GM21360 (cell line): ENCODE data around the gene HLA-DRA.

ENCODE experiments used
- ATAC-seq: cut with Tn5 transposase; IDR thresholded peaks from one replicate; pipeline ENCODE4 v1.9.1; 2021; ENCODE audit warnings: mild to moderate bottlenecking, moderate library complexity; ENCODE audit not compliant: unreplicated experiment

HLA-DRA gene

GRCh38 chr6:32439602-32440214 lies at the start of gene HLA-DRA:
Gene HLA-DRA, plus strand, starts transcription at chr6:32439887. Its CDS starts 64 bp downstream, at chr6:32439951.
- peak; percentile 67 for ATAC-seq

GRCh38 chr6:32391505-32391904 lies 48.2 kb upstream of the HLA-DRA start:
- no peak for ATAC-seq

- ATAC-seq = no peak
These were observed 45.8 kb upstream of the HLA-DRA start for GRCh38 chr6:32393665-32394420.

GRCh38 chr6:32396028-32396427 lies 43.7 kb upstream of the HLA-DRA start:
- ATAC-seq = no peak

GRCh38 chr6:32397252-32397920 lies 42.3 kb upstream of the HLA-DRA start:
- peak; percentile 67 for ATAC-seq

GRCh38 chr6:32401284-32401963 lies 38.3 kb upstream of the HLA-DRA start:
- ATAC-seq = no peak

GRCh38 chr6:32402812-32403211 lies 36.9 kb upstream of the HLA-DRA start:
- ATAC-seq = no peak

- ATAC-seq = no peak
These were observed 34.0 kb upstream of the HLA-DRA start for GRCh38 chr6:32405656-32406055.

- no peak for ATAC-seq
These were observed 33.5 kb upstream of the HLA-DRA start for GRCh38 chr6:32406197-32406596.

- ATAC-seq = no peak
These were observed 32.8 kb upstream of the HLA-DRA start, which contains the start of gene BTNL2 for GRCh38 chr6:32406857-32407256. Gene BTNL2, minus strand, starts transcription at chr6:32407181. Its CDS starts 58 bp downstream, at chr6:32407123.

- no peak for ATAC-seq
These were observed 28.8 kb upstream of the HLA-DRA start for GRCh38 chr6:32410906-32411305.

- no peak for ATAC-seq
These were observed 27.9 kb upstream of the HLA-DRA start for GRCh38 chr6:32411566-32412327.

GRCh38 chr6:32413427-32414047 lies 26.1 kb upstream of the HLA-DRA start:
- no peak for ATAC-seq

- no peak for ATAC-seq
These were observed 24.1 kb upstream of the HLA-DRA start for GRCh38 chr6:32415521-32416019.

- no peak for ATAC-seq
These were observed 23.7 kb upstream of the HLA-DRA start for GRCh38 chr6:32416036-32416435.

GRCh38 chr6:32424589-32425300 lies 14.9 kb upstream of the HLA-DRA start:
- ATAC-seq = no peak

GRCh38 chr6:32426338-32426737 lies 13.3 kb upstream of the HLA-DRA start:
- no peak for ATAC-seq

GRCh38 chr6:32427218-32427617 lies 12.5 kb upstream of the HLA-DRA start:
- no peak for ATAC-seq

GRCh38 chr6:32427934-32428474 lies 11.7 kb upstream of the HLA-DRA start:
- ATAC-seq = no peak
